ENCODE data around the gene USB1.
A peak's percentile ranks its signal among the peaks of the same experiment; 100 is the strongest.

The USB1 gene

DNA sequence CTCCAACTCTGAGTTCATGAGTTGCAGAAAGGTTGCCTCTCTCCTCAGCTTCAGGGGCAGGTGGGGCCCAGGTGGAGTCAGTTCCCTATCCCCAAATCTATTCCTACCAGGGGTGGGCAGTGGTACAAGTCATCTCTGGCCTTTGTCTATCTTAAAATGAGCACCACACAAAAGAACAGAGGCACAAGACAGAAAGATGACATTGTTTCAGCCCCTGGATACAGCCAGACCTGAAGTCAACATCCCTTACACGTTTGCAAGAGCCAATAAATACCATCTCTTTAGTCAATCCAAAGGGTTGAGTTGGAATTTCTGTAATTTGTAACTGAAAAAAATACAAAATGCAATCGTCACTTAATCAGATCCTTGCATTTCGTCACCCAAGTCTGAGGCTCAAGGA, 56.6 kb downstream of the USB1 start:
- H3K4me1 ChIP-seq (ENCODE audit: control insufficient read depth, insufficient read depth, low read length), result no peaks in the 10 kb centered on the region
- no peak overlapping the region for H3K27ac ChIP-seq (ENCODE audit: extremely low read depth, low read depth, low read length)
- ChIA-PET CTCF (interaction anchor here (1.0 kb wide), 1 partner anchor 64 kb away, joined by 3 read pairs; no protein-coding TSS in a partner anchor), POLR2A (interaction anchor here (0.5 kb wide), 1 partner anchor 51 kb away, joined by 3 read pairs; no protein-coding TSS in a partner anchor)
- no peaks in the 10 kb centered on the region for H3K9me3 ChIP-seq (ENCODE audit: control insufficient read depth, insufficient read depth, low read depth, low read length)
- no peak overlapping the region for H3K4me3 ChIP-seq (ENCODE audit: low read depth, low read length)
- TF ChIP-seq, protein P1, sequence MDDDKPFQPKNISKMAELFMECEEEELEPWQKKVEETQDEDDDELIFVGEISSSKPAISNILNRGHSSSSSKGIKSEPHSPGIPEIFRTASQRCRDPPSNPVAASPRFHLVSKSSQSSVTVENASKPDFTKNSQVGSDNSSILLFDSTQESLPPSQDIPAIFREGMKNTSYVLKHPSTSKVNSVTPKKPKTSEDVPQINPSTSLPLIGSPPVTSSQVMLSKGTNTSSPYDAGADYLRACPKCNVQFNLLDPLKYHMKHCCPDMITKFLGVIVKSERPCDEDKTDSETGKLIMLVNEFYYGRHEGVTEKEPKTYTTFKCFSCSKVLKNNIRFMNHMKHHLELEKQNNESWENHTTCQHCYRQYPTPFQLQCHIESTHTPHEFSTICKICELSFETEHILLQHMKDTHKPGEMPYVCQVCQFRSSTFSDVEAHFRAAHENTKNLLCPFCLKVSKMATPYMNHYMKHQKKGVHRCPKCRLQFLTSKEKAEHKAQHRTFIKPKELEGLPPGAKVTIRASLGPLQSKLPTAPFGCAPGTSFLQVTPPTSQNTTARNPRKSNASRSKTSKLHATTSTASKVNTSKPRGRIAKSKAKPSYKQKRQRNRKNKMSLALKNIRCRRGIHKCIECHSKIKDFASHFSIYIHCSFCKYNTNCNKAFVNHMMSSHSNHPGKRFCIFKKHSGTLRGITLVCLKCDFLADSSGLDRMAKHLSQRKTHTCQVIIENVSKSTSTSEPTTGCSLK (tag by site-specific recombination; IDR thresholded peaks at IDR 0.05), result no peak
- no peak for TF ChIP-seq HOXD13 (CRISPR knock-in tag; IDR thresholded peaks at IDR 0.05; ENCODE audit: borderline replicate concordance)
- no peaks in the 10 kb centered on the region for H3K36me3 ChIP-seq (ENCODE audit: control insufficient read depth in 2 of 2, insufficient read depth in 1 of 2, low read length in 2 of 2)

DNA sequence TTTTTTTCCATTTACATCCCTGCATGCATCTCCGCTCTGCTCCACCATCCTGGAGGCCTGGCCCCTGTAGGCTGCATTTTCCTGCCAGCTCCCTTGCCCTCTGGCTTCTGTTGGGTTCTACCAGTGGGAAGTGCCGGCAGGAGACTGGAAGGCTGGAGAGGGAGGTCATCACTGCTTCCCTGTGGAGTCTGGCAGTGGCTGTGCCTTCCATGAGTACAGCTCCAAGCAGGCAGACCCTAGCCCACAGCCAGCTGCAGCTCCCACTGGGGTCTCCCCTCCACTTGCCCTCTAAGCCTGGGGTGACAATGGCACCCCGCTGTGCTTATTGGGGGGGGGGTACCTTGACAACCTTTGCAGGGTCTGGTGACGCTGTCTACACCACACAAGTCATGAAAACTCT, 61.6 kb downstream of the USB1 start:
- Histone ChIP-seq H3K36me3 (ENCODE audit: control insufficient read depth in 2 of 2, insufficient read depth in 1 of 2, low read length in 2 of 2) (no peaks in the 10 kb centered on the region), H3K4me3 (ENCODE audit: low read depth, low read length) (no peak overlapping the region), H3K4me1 (ENCODE audit: control insufficient read depth, insufficient read depth, low read length) (no peaks in the 10 kb centered on the region), H3K9me3 (ENCODE audit: control insufficient read depth, insufficient read depth, low read depth, low read length) (no peaks in the 10 kb centered on the region), H3K27ac (ENCODE audit: extremely low read depth, low read depth, low read length) (no peak overlapping the region)
- POLR2A ChIA-PET, result no interaction called here
- CTCF ChIA-PET, result interaction anchor here (0.7 to 0.9 kb wide), 2 partner anchors 34 to 38 kb away, joined by 4 to 6 read pairs; no protein-coding TSS in a partner anchor
- TF ChIP-seq, protein P2, sequence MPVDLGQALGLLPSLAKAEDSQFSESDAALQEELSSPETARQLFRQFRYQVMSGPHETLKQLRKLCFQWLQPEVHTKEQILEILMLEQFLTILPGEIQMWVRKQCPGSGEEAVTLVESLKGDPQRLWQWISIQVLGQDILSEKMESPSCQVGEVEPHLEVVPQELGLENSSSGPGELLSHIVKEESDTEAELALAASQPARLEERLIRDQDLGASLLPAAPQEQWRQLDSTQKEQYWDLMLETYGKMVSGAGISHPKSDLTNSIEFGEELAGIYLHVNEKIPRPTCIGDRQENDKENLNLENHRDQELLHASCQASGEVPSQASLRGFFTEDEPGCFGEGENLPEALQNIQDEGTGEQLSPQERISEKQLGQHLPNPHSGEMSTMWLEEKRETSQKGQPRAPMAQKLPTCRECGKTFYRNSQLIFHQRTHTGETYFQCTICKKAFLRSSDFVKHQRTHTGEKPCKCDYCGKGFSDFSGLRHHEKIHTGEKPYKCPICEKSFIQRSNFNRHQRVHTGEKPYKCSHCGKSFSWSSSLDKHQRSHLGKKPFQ (tag by site-specific recombination; IDR thresholded peaks at IDR 0.05), result no peak
- no peak for TF ChIP-seq ZNF202 (tag by site-specific recombination; IDR thresholded peaks at IDR 0.05; ENCODE audit: borderline replicate concordance)
- TF ChIP-seq ZIC2 (tag by site-specific recombination; IDR thresholded peaks at IDR 0.05), result peak; percentile 94

DNA sequence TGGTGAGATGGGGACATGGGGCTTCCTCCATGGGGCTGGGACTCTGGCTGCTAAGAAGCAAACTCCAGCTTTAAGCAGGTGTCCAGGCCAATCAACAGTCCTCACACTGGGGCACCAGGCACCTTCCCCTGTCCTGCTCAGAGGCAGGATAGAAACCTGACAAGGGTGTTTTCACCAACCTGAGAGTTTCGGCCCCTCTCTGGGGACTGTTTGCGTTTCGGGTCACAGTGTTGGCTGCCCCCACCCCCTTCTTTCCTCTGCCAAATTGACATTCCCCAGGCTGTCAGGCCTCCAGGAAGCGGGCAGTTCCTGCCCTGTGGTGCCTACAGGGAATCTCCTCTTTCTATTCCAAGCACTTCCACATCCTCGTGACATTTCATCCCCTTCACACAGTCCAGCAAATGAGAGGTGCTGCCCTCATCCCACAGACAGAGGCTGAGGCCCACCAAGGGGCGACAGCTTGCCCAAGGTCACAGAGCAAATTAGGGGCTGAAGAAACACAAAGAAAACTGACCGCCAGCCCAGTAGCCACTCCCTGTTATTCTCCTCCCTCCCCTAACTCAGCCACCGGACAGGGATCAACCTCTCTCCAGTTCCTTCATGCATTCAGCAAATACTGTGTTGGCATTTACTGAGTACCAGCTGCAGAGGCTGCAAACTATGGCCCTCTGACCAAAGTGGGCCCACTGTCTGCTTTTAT, 62.3 kb downstream of the USB1 start:
- TF ChIP-seq, protein P3, sequence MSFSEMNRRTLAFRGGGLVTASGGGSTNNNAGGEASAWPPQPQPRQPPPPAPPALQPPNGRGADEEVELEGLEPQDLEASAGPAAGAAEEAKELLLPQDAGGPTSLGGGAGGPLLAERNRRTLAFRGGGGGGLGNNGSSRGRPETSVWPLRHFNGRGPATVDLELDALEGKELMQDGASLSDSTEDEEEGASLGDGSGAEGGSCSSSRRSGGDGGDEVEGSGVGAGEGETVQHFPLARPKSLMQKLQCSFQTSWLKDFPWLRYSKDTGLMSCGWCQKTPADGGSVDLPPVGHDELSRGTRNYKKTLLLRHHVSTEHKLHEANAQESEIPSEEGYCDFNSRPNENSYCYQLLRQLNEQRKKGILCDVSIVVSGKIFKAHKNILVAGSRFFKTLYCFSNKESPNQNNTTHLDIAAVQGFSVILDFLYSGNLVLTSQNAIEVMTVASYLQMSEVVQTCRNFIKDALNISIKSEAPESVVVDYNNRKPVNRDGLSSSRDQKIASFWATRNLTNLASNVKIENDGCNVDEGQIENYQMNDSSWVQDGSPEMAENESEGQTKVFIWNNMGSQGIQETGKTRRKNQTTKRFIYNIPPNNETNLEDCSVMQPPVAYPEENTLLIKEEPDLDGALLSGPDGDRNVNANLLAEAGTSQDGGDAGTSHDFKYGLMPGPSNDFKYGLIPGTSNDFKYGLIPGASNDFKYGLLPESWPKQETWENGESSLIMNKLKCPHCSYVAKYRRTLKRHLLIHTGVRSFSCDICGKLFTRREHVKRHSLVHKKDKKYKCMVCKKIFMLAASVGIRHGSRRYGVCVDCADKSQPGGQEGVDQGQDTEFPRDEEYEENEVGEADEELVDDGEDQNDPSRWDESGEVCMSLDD (tag by site-specific recombination; IDR thresholded peaks at IDR 0.05), result no peak
- TF ChIP-seq ZNF529 (tag by site-specific recombination; IDR thresholded peaks at IDR 0.05; ENCODE audit: insufficient replicate concordance) (no peak), ZNF621 (tag by site-specific recombination; IDR thresholded peaks at IDR 0.05) (no peak)
- TF ChIP-seq, protein P2 (tag by site-specific recombination; IDR thresholded peaks at IDR 0.05), result no peak
- TF ChIP-seq, protein P4, sequence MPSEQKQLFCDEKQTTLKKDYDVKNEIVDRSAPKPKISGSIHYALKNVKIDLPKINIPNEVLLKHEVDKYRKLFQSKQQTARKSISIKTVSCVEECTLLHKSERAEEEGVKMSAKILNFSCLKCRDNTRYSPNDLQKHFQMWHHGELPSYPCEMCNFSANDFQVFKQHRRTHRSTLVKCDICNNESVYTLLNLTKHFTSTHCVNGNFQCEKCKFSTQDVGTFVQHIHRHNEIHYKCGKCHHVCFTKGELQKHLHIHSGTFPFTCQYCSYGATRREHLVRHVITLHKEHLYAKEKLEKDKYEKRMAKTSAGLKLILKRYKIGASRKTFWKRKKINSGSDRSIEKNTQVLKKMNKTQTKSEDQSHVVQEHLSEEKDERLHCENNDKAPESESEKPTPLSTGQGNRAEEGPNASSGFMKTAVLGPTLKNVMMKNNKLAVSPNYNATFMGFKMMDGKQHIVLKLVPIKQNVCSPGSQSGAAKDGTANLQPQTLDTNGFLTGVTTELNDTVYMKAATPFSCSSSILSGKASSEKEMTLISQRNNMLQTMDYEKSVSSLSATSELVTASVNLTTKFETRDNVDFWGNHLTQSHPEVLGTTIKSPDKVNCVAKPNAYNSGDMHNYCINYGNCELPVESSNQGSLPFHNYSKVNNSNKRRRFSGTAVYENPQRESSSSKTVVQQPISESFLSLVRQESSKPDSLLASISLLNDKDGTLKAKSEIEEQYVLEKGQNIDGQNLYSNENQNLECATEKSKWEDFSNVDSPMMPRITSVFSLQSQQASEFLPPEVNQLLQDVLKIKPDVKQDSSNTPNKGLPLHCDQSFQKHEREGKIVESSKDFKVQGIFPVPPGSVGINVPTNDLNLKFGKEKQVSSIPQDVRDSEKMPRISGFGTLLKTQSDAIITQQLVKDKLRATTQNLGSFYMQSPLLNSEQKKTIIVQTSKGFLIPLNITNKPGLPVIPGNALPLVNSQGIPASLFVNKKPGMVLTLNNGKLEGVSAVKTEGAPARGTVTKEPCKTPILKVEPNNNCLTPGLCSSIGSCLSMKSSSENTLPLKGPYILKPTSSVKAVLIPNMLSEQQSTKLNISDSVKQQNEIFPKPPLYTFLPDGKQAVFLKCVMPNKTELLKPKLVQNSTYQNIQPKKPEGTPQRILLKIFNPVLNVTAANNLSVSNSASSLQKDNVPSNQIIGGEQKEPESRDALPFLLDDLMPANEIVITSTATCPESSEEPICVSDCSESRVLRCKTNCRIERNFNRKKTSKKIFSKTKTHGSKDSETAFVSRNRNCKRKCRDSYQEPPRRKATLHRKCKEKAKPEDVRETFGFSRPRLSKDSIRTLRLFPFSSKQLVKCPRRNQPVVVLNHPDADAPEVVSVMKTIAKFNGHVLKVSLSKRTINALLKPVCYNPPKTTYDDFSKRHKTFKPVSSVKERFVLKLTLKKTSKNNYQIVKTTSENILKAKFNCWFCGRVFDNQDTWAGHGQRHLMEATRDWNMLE (tag by site-specific recombination; conservative IDR thresholded peaks at IDR 0.05; ENCODE audit: low read depth), result no peak
- Histone ChIP-seq H3K27ac (ENCODE audit: extremely low read depth, low read depth, low read length) (no peak overlapping the region), H3K4me3 (ENCODE audit: low read depth, low read length) (no peak overlapping the region), H3K4me1 (ENCODE audit: control insufficient read depth, insufficient read depth, low read length) (no peaks in the 10 kb centered on the region), H3K36me3 (ENCODE audit: control insufficient read depth in 2 of 2, insufficient read depth in 1 of 2, low read length in 2 of 2) (no peaks in the 10 kb centered on the region), H3K9me3 (ENCODE audit: control insufficient read depth, insufficient read depth, low read depth, low read length) (no peaks in the 10 kb centered on the region)
- ChIA-PET CTCF (no interaction called here), POLR2A (no interaction called here)

Measured in HEK293 (cell line).